Adrenal gland (tissue), 12 donors: ENCODE results near the gene MARK3. TPM values are rescaled to one million over a fixed set of nuclear protein-coding genes. Genes with fewer than 3 reads are reported as not detected.
"Not testable (repeated sequence)": the region's sequence is repeated elsewhere in the genome, so short reads cannot be mapped to it uniquely, and the experiment has no call there.

Source experiments
- DNase-seq, 7 donors: peaks; one replicate each; pipeline ENCODE4 v3.0.0-alpha.2; 2019 to 2020
- H3K27ac ChIP-seq, 5 donors: fragments of 200-600 bp; sonication (generic) in 4 of 5; 1 replicate in 3 of 5; 2 replicates in 2 of 5; pipeline versions ENCODE4 v1.5.1 to v1.8.0; 2016 to 2020; ENCODE audit warnings: mild to moderate bottlenecking in 1 of 5
- H3K27me3 ChIP-seq: fragments of 200-600 bp; 2 replicates; pipeline ENCODE4 v1.8.0; 2021
- H3K36me3 ChIP-seq, 2 donors: fragments of 200-600 bp; replicated peaks in 1 of 2; 1 replicate in 1 of 2; 2 replicates in 1 of 2; pipeline versions ENCODE4 v1.5.1 to v1.8.0; 2018 to 2022
- H3K4me1 ChIP-seq, 2 donors: fragments of 200-600 bp; replicated peaks in 1 of 2; 1 replicate in 1 of 2; 2 replicates in 1 of 2; pipeline versions ENCODE4 v1.5.1 to v1.8.0; 2018 to 2021
- H3K4me3 ChIP-seq, 4 donors: fragments of 200-600 bp; sonication (generic) in 3 of 4; one replicate each; pipeline ENCODE4 v1.5.1; 2016 to 2018
- H3K9me3 ChIP-seq, 3 donors: fragments of 200-600 bp; sonication (generic) in 1 of 3; replicated peaks in 1 of 3; 1 replicate in 2 of 3; 2 replicates in 1 of 3; pipeline versions ENCODE4 v1.5.1 to v1.8.0; 2016 to 2021
- CTCF ChIP-seq, 6 experiments: fragments of 450-650 bp in 4 of 6; fragments of 200-600 bp in 2 of 6; sonication (generic) in 1 of 6; IDR thresholded peaks; 1 replicate in 5 of 6; 2 replicates in 1 of 6; pipeline versions ENCODE4 v1.5.1 to v1.8.0; 2016 to 2021; ENCODE audit warnings: antibody characterized with exemption in 6 of 6, mild to moderate bottlenecking in 2 of 6, moderate library complexity in 1 of 6
- POLR2A ChIP-seq, 2 donors: fragments of 450-650 bp; IDR thresholded peaks; one replicate each; pipeline ENCODE4 v1.6.1; 2017; ENCODE audit warnings: antibody characterized with exemption in 2 of 2, mild to moderate bottlenecking in 2 of 2, moderate library complexity in 1 of 2
- WGBS, 4 donors: extraction: QIAGEN DNeasy Blood & Tissue Kit in 2 of 4; methylation state at CpG; one replicate each; pipeline versions ENCODE4 v1.1.5 to v1.1.7; 2013 to 2017; 5-methylcytosine and 5-hydroxymethylcytosine counted together
- intact Hi-C, 2 donors: fragments of 100-400 bp; cut with DNase I; formaldehyde crosslinking; loops; one replicate each; pipeline versions ENCODE4 v1.14.1 to v1.15.0; 2022 to 2023
- polyA plus RNA-seq, 3 donors: library from polyadenylated mRNA; stranded (reverse); fragments of 200-250 nt in 2 of 3; fragments of 350-450 nt in 1 of 3; fragmentation: Illumina TruSeq in 1 of 3; extraction: RNeasy Lipid Tissue Mini Kit (QIAGEN cat#74804) in 1 of 3; gene quantifications; one replicate each; pipeline ENCODE4 v1.2.3, GENCODE V29; 2013 to 2014
- total RNA-seq, 9 donors: library from RNA; depleted of rRNA in 4 of 9; stranded (reverse); fragments of >200 nt in 4 of 9; fragments of 120-200 nt in 1 of 9; fragmentation: NEBNext Ultra II Directional in 1 of 9; extraction: Animal tissue kit (Norgen Biotek cat#: 25700) in 1 of 9; gene quantifications; one replicate each; pipeline versions ENCODE4 v1.1.0 to v1.2.4, GENCODE V29; 2013 to 2023
- donor health status: healthy with polysubstance abuse.
- donor health status: Bipolar disorder and iron deficiency.
- donor health status: DM: yes; HTN: yes; CAD: no.
- donor health status: DM: no; HTN: no; CAD: no.
- donor health status: DM: no; HTN: no; CAD: no.
- donor health status: DM: yes; HTN: yes; CAD: no.

The MARK3 gene
- total and polyA plus RNA-seq, 12 donors, result 73.1 to 233 (median 94.6) TPM

DNA sequence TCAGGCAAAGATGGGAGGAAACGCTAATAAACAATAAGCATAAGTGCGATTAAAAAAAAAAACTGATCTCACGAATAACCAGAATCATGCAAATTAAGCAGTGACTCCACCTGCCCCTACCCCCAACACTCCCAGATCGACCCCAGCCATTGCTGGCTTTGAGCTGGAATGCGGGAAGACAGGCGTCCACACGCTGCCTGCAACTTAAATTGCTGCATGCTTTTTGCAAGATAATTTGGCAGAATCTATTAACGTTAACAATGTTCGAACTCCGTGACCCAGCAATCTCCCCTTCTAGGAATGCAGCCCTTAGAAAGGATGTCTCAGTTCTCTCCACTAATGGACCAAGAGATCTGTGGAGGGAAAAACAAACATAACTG lies 138.3 kb downstream of the MARK3 start:
- H3K27me3 ChIP-seq, result no peaks in the 10 kb centered on the region
- peaks cover 37 to 62% of the 10 kb centered on the region in 2 donors for H3K4me1 ChIP-seq
- intact Hi-C loops, result no loop called here
- WGBS, 4 donors, result 53 to 61% (median 55%) methylated on average over 10 of the region's 10 CpGs
- TF ChIP-seq POLR2A (IDR thresholded peaks at IDR 0.05), result no peak
- TF ChIP-seq CTCF (IDR thresholded peaks at IDR 0.05), result no peak
- H3K27ac ChIP-seq, result no peak overlapping the region
- no peaks in the 10 kb centered on the region for H3K36me3 ChIP-seq
- H3K9me3 ChIP-seq, result no peaks in the 10 kb centered on the region
- H3K4me3 ChIP-seq, result no peak overlapping the region
- no peak for DNase-seq

DNA sequence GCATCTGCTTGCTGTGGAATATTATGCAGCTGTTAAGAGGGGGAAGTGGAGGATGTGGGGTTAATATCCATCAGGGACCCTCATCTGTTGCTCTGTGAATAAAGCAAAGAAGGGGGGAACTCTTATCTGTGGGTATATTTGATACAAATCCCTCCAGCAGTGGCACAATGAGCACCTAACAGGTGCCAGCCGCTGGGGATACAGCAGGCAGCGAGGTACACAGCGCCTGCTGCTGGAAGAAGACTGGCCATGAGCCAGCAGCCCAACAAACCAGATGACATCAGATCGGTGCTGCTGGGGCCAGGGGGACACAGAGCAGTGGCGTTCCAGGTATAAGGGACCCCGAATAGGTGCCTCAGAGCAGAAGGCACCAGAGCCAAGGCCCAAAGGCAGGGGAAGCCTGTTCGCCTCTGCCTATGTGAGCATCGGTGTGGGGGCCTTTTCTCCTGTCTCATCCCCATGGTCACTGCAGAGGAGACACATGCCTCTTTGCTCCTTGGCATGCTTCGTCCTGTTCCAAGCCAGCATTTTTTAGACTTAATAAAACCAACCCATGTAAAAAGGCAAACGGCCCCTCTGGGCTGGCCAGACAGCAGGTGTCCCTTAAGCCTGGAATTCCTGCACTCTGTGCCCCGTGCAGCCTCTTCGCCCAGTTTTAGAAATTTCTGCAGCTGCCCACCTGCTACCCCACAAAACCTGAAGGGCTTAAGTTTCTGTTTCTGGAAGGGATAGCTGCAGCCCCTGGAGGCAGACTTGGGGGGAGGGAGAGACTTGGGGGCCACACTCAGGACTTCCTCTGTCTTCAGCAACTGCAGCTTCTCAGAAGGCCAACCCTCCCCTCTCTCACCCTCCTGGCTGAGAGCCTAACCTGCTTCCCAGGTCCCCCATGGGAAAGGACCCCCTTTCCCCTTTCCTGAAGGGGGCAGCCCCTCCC lies 139.1 kb downstream of the MARK3 start:
- H3K27ac ChIP-seq, result no peak overlapping the region
- TF ChIP-seq POLR2A (IDR thresholded peaks at IDR 0.05), result no peak
- TF ChIP-seq CTCF (IDR thresholded peaks at IDR 0.05), result no peak
- 74 to 85% (median 81%) methylated on average over 9 to 12 of the region's 12 CpGs for WGBS, 4 donors
- intact Hi-C loops, result no loop called here
- H3K36me3 ChIP-seq, result no peaks in the 10 kb centered on the region
- H3K4me3 ChIP-seq, result no peak overlapping the region
- H3K4me1 ChIP-seq, result peaks cover 39 to 60% of the 10 kb centered on the region in 2 donors
- no peaks in the 10 kb centered on the region for H3K27me3 ChIP-seq
- DNase-seq, result no peak
- H3K9me3 ChIP-seq, result no peaks in the 10 kb centered on the region

DNA sequence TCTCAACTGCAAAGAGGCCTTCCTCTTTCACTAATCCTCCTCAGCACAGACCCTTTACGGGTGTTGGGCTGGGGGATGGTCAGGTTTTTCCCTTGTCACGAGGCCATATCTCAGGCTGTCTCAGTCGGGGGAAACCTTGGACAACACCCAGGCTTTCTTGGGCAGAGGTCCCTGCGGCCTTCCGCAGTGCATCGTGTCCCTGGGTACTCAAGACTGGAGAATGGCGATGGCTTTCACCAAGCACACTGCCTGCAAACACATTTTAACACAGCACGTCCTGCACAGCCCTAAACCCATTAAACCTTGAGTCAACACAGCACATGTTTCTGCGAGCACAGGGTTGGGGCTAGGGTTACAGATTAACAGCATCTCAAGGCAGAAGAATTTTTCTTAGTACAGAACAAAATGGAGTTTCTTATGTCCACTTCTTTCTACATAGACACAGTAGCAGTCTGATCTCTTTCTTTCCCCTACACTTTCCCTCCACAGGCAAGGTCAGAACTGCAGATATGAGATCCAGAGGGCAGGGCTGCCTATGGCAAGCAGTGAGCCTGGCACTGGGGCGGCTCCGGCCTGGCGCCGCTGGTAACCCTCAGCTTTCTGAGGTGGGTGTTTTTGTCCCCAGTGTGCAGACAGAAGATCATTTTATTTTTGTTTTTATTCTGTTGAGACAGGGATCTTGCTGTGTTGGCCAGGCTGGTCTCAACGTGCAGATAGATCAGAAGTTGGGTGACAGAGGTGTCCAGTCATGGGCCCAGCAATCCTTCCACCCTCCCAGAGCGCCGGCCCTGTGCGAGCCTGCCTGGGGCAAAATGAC lies 140.4 kb downstream of the MARK3 start:
- intact Hi-C loops, DNase-seq, H3K9me3 ChIP-seq, H3K4me3 ChIP-seq, H3K36me3 ChIP-seq, H3K27me3 ChIP-seq: not testable (repeated sequence)
- Histone ChIP-seq H3K4me1 (peaks cover 43 to 66% of the 10 kb centered on the region in 2 donors), H3K27ac (peak overlapping the region in 2 of 5 donors; percentile 27 to 38)
- WGBS, 4 donors, result 49 to 65% (median 56%) methylated on average over 12 to 17 of the region's 17 CpGs

- 44 to 64% (median 51%) methylated on average over 5 to 8 of the region's 8 CpGs for WGBS, 4 donors
- Histone ChIP-seq H3K4me1 (peaks cover 39 to 60% of the 10 kb centered on the region in 2 donors), H3K27ac (peak overlapping the region in 2 of 5 donors; percentile 6 to 25), H3K9me3 (no peaks in the 10 kb centered on the region), H3K4me3 (no peak overlapping the region), H3K36me3 (no peaks in the 10 kb centered on the region), H3K27me3 (no peaks in the 10 kb centered on the region)
- TF ChIP-seq CTCF (IDR thresholded peaks at IDR 0.05), result no peak
- TF ChIP-seq POLR2A (IDR thresholded peaks at IDR 0.05), result no peak
- intact Hi-C loops, result no loop called here
- no peak for DNase-seq
These were observed 141.2 kb downstream of the MARK3 start for GRCh38 chr14:103526247-103526913.
